PFSK-1 (cell line): Measurements from ENCODE around the gene GDF11.

Source experiments
- FOXP2 ChIP-seq: optimal IDR thresholded peaks from 2 replicates; pipeline ENCODE3; 2011; ENCODE audit warnings: borderline replicate concordance, control low read depth, inconsistent platforms; ENCODE audit not compliant: insufficient read depth; ENCODE audit errors: extremely low read length, extremely low read depth
- POLR2AphosphoS5 ChIP-seq: IDR thresholded peaks from 2 replicates; pipeline ENCODE4 v1.6.1; 2012; ENCODE audit warnings: low read depth, mild to moderate bottlenecking, control low read depth, low read length, moderate library complexity
- REST ChIP-seq, 2 experiments: IDR thresholded peaks; 2 replicates each; pipeline versions ENCODE4 v1.6.1 to v1.8.0; 2011 to 2012; ENCODE audit warnings: low read depth in 2 of 2, low read length in 2 of 2, control low read depth in 1 of 2, inconsistent platforms in 1 of 2, mild to moderate bottlenecking in 1 of 2, moderate library complexity in 1 of 2; ENCODE audit not compliant: insufficient read depth in 1 of 2
- SIN3A ChIP-seq: IDR thresholded peaks from 2 replicates; pipeline ENCODE4 v1.6.1; 2012; ENCODE audit warnings: mild to moderate bottlenecking, low read length, moderate library complexity, borderline replicate concordance; ENCODE audit not compliant: insufficient read depth
- TAF1 ChIP-seq: IDR thresholded peaks from 2 replicates; pipeline ENCODE4 v1.6.1; 2012; ENCODE audit warnings: low read length, control low read depth, borderline replicate concordance; ENCODE audit not compliant: insufficient read depth

GDF11 gene

GRCh38 chr12:55699471-55700055 is 43.4 kb upstream of the GDF11 start:
- TF ChIP-seq POLR2AphosphoS5 (no peak), TAF1 (no peak), SIN3A (no peak), REST (IDR thresholded peaks at IDR 0.05; ENCODE audit: insufficient read depth in 1 of 2, low read depth in 2 of 2, low read length in 2 of 2) (no peak), FOXP2 (no peak)

GRCh38 chr12:55700255-55701018 is 42.5 kb upstream of the GDF11 start:
- TF ChIP-seq REST (IDR thresholded peaks at IDR 0.05; ENCODE audit: insufficient read depth in 1 of 2, low read depth in 2 of 2, low read length in 2 of 2) (no peak), FOXP2 (no peak), POLR2AphosphoS5 (no peak), SIN3A (no peak), TAF1 (no peak)

- TF ChIP-seq REST (IDR thresholded peaks at IDR 0.05; ENCODE audit: insufficient read depth in 1 of 2, low read depth in 2 of 2, low read length in 2 of 2) (no peak), SIN3A (no peak), TAF1 (no peak), FOXP2 (no peak), POLR2AphosphoS5 (no peak)
Observed at GRCh38 chr12:55702861-55703260, 40.1 kb upstream of the GDF11 start.

- TF ChIP-seq REST (IDR thresholded peaks at IDR 0.05; ENCODE audit: insufficient read depth in 1 of 2, low read depth in 2 of 2, low read length in 2 of 2), result no peak
- no peak for TF ChIP-seq POLR2AphosphoS5
- no peak for TF ChIP-seq FOXP2
- TF ChIP-seq TAF1, result no peak
- no peak for TF ChIP-seq SIN3A
Observed at GRCh38 chr12:55703288-55703687, 39.6 kb upstream of the GDF11 start.
